OCI-LY7 (cell line): ENCODE results near the gene GAS7.

Experiments
- EZH2phosphoT487 ChIP-seq: fragments of 200-600 bp; sonication (generic); IDR thresholded peaks from 2 replicates; pipeline ENCODE4 v1.6.1; 2018; ENCODE audit warnings: low read depth, borderline replicate concordance, mild to moderate bottlenecking, mixed run types, antibody characterized with exemption, low read length, moderate library complexity, mixed read lengths
- TF ChIP-seq, protein P1 (sequence below): fragments of 200-600 bp; sonication (generic); conservative IDR thresholded peaks from 2 replicates; pipeline ENCODE4 v1.5.1; 2014; ENCODE audit warnings: mild to moderate bottlenecking, antibody characterized with exemption, low read length, moderate library complexity, mixed read lengths

DNA sequence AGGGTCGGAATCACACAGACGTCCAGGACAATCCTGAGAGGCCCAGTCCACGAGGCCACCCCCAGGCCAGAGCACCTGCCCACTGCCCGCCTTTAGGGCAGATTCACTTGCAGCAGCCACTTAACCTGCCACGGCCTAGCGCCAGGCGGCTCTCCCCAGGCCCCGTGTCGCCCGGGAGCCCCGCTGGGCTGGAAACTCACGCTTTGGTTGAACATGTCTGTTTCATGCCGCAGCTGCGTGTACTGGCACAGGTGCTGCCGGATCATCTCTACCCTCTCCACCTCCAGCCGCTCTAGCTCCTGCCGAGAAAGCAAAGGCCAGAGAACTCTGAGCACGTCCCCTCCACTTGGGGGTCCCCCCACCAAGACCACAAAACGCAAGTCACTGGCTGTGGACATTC is 280.6 kb downstream of the GAS7 start:
- no peak for TF ChIP-seq EZH2phosphoT487
- TF ChIP-seq, protein P1, sequence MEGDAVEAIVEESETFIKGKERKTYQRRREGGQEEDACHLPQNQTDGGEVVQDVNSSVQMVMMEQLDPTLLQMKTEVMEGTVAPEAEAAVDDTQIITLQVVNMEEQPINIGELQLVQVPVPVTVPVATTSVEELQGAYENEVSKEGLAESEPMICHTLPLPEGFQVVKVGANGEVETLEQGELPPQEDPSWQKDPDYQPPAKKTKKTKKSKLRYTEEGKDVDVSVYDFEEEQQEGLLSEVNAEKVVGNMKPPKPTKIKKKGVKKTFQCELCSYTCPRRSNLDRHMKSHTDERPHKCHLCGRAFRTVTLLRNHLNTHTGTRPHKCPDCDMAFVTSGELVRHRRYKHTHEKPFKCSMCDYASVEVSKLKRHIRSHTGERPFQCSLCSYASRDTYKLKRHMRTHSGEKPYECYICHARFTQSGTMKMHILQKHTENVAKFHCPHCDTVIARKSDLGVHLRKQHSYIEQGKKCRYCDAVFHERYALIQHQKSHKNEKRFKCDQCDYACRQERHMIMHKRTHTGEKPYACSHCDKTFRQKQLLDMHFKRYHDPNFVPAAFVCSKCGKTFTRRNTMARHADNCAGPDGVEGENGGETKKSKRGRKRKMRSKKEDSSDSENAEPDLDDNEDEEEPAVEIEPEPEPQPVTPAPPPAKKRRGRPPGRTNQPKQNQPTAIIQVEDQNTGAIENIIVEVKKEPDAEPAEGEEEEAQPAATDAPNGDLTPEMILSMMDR = no peak
